Stimulated activated CD8-positive, alpha-beta memory T cell treated with anti-CD3 and anti-CD28 coated beads, Interleukin-12 subunit alpha, Interleukin-12 subunit beta, amount 100 ng/mL, for 4 hours (primary cell): ENCODE results near the gene RAB11FIP3.
"Not testable (repeated sequence)": the region's sequence is repeated elsewhere in the genome, so short reads cannot be mapped to it uniquely, and the experiment has no call there.

Experiments used
- DNase-seq: peaks from one replicate; pipeline ENCODE4 v3.0.0-alpha.2; 2020; ENCODE audit warnings: low read depth

Gene RAB11FIP3

GRCh38 chr16:467249-467871 is 41.9 kb downstream of the RAB11FIP3 start:
- DNase-seq, result not testable (repeated sequence)

- DNase-seq, result no peak
These were observed 42.8 kb downstream of the RAB11FIP3 start for GRCh38 chr16:468068-468821.

- not testable (repeated sequence) for DNase-seq
These were observed 44.0 kb downstream of the RAB11FIP3 start for GRCh38 chr16:469459-469858.

- DNase-seq, result no peak
These were observed 45.0 kb downstream of the RAB11FIP3 start for GRCh38 chr16:470418-470817.

GRCh38 chr16:471353-472198 is 46.1 kb downstream of the RAB11FIP3 start:
- no peak for DNase-seq

DNA sequence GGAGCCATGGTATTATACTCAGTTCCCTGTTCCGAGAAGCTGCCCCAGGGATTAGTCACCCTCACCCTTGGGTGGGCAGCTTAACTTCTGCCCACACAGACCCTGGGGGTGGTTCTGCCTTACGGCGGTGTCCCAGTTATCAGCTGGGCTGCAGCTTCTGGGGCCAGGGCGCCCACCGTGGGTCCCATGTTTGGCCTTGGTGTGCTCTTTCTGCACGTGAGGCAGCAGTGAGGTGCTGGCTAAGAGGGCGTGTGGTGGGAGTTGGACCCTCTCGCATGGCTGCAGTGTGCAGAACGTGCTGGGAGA is 46.7 kb downstream of the RAB11FIP3 start:
- no peak for DNase-seq

DNA sequence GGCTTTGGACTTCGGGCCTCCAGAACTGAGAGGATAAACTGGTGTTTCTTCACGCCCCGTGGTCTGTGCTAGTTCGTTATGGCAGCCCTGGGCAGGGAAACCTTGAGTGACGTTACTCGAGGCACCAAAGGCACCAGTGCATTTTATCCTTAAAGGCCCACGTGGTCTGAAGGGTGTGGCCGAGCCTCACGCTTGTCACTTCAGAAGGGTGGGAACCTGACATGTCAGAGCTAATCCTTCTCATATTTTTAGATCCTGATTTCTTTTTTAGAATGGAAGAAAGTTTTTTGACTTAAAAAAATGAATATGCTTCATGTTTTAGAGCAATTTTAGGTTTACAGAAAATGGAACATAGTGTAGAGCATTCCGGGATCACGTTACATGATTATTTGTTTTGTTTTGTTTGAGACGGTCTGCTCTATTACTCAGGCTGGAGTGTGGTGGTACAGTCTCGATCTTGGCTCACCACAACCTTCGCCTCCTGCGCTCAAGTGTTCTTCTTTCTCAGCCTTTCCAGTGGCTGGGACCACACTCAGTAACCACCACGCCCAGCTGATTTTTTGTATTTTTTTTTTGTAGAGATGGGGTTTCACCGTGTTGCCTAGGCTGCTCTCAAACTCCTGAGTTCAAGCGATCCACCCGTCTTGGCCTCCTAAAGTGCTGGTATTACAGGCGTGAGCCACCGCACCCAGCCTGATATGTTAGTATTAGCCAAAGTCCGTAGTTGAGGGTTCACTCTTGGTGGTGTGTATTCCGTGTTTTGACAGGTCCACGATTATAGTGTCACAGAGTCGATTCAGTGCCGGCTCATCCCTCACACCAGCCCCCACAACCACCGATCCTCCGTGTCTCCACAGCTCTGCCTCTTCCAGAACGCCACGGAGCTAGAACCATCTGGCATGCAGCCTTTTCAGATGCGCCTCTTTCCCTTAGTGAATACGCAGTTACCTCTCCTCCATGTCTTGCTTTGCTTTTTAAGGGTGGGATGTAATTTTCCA is 47.9 kb downstream of the RAB11FIP3 start:
- no peak for DNase-seq

DNA sequence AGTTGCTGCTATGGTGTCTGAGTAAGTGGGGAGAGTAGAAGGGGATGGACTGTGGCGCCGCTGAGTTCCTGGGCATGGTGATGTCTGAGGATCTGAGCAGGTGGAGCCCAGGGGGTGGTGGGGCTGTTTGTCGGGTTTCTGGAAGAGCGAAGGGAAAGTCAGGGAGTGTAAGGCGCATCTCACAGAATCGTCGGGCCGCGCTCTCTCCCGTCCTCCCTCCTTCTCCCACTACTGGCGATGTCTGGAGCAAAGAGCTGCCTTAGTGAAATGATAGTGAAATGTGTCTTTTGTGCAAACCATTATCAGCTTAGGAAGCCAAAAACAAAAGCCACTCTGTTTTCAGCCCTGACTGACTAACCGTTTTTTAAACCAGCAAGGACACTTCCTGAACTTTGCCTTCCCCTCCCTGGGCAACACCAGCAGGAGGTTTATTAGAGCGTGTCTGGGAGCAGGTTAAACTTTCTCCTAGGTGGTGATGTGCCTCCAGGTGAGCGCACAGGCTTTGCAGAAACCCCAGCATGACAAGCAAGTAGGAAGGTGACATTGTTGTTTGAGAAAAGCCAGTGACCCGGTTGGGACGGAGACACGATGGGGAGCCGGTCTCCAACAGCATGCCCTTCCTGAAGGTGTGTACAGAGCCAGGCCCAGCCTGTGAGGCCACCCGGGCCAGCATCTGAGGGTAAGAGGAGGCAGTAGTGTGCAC is 49.1 kb downstream of the RAB11FIP3 start:
- DNase-seq, result no peak

DNA sequence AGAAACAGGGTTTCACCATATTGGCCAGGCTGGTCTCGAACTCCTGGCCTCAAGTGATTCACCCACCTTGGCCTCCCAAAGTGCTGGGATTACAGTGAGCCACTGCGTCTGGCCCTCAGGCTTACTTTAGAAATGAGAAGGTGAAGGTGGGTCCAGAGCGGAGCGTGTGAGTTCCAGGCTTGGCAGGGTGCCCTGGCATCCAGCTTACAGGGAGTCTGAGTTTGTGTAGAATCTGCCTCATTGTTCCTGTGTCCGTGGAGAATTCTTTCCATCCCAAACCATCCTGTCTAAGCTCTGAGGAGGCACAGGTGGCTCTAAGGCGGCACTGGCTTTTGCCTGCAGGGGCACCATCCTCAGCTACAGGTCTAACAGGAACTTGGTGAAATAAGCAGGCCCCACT is 50.6 kb downstream of the RAB11FIP3 start:
- DNase-seq, result no peak

- no peak for DNase-seq
These were observed 52.1 kb downstream of the RAB11FIP3 start for GRCh38 chr16:477301-478157.

- DNase-seq, result not testable (repeated sequence)
These were observed 52.8 kb downstream of the RAB11FIP3 start for GRCh38 chr16:478287-478686.

DNA sequence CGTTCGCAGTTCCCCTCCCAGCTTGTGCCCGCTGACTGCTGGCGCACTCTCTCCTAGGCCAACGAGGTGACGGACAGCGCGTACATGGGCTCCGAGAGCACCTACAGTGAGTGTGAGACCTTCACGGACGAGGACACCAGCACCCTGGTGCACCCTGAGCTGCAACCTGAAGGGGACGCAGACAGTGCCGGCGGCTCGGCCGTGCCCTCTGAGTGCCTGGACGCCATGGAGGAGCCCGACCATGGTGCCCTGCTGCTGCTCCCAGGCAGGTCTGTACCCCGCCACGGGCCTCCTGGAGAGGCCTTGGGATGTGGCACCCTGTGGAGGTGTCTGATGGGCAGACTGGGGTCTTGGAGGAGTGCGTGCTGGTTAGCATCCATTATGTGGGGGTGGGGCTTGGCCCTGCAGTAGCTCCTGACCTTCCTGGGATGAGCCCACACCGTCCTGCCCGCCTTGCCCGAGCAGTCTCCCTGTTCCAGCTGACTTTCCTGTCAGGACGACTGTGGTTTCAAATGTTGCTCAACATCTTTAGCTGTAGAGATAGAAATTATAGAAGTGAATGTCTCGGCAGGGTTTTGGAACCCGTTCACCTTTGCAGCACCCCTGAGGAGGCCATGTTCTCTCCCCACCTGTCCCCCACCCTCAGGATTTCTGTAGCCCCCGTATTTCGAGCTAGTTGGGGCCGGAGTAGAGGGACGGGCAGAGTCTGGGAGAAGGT is 57.2 kb downstream of the RAB11FIP3 start:
- no peak for DNase-seq

DNA sequence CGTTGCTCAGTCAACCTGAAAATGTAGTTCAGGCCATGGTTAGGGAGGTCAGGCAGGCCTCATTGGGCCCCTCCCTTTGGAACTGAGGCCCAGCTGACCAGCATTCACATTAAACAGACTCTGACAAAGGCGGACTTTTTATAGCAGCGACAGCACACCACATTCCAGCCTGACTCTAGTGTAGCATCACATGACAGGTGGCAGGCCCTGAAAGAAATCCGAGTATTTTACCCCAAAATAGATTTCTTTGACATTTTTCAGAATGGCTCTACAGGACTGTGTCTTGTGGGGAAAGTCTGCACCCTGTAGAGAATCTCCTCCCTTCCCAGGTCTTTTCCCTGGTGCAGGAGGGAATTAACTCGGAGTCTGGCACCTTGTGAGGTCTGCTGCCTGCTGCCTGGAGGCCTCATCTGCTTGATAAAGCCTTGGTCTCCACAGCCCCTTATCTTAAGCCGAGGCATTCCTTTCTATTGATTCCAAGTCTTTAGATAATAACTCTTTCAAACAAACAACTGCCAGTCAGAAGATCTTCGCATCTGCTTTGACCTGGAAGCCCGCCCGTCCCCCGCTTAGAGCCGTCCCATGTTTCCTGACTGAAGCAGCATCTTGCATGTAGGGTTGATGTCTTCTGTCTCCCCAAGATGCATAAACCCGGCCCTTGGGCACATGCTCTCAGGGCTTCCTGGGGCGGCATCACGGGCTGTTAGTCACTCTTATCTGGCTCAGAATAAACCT is 58.1 kb downstream of the RAB11FIP3 start:
- no peak for DNase-seq

DNA sequence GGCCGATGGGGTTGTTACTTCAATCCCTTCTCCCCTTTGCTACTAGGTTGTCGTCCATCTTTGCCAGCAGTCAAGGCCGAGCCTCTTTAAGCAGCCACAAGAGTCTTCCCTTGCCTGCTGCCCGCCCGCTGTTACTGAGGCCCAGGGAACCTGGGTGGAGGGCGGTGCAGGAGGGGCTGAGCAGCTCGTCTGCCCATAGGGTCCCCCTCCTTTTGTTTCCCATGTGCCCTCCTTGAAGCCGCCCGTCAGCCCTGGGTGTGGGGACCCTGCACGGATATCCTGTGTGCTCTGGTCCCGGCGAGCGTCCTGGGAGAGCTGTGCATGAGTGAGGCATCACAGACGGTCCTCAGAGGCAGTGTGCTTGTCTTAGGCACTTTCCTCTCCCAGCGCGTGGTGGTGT is 64.2 kb downstream of the RAB11FIP3 start:
- DNase-seq, result no peak

- no peak for DNase-seq
These were observed 65.3 kb downstream of the RAB11FIP3 start for GRCh38 chr16:490768-491167.

GRCh38 chr16:491220-491919 is 65.9 kb downstream of the RAB11FIP3 start:
- no peak for DNase-seq

DNA sequence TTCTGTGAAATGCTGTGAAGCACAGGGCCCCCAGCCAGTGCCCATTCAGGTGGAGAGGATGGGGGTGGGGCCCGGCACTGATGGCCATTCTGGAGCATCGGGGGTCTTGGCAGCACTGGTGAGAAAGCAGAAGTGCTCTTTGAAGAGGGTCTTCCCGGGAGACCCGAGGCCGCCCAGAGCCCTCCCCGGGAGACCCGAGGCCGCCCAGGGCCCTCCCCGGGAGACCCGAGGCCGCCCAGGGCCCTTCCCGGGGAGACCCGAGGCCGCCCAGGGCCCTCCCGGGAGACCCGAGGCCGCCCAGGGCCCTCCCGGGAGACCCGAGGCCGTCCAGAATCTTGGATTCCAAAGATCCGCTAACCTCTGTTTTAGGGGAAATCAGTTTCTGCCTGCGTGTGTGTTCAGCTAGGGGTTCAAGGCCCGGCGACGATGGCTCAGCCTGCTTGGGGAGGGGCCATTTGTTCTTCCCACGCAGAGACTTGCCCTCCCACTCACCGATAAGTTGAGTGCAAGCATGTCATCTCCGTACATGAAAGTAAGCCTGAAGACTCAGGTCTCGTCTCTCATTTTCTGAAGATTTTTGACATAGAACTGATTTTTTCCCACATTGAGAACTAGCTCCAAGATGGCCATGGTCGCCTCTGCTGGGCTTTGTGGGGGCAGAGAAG is 66.9 kb downstream of the RAB11FIP3 start:
- DNase-seq, result no peak

GRCh38 chr16:494676-495075 is 69.2 kb downstream of the RAB11FIP3 start:
- DNase-seq, result not testable (repeated sequence)
